GM23338 (cell line): ENCODE measurements around the gene YTHDF1. TPM values are rescaled to one million over a fixed set of nuclear protein-coding genes. Genes with fewer than 3 reads are reported as not detected.

Source experiments
- ATAC-seq: fragments of 200-7000 bp; cut with Tn5 transposase; 3 replicates; pipeline ENCODE4 v1.9.1; 2020
- DNase-seq: peaks from one replicate; pipeline ENCODE4 v3.0.0-alpha.2; 2015; ENCODE audit warnings: low spot score
- H2AFZ ChIP-seq: fragments of 200-600 bp; sonication (generic); 2 replicates; pipeline ENCODE4 v1.8.0; 2016; ENCODE audit warnings: antibody characterized with exemption, mild to moderate bottlenecking, moderate library complexity
- H3F3A ChIP-seq: fragments of 200-600 bp; sonication (generic); replicated peaks from 2 replicates; pipeline ENCODE4 v1.8.0; 2017; ENCODE audit warnings: antibody characterized with exemption, mixed run types, low read depth
- H3K27ac ChIP-seq: fragments of 200-600 bp; sonication (generic); 2 replicates; pipeline ENCODE4 v1.6.1; 2016; ENCODE audit warnings: low read depth
- H3K27me3 ChIP-seq: fragments of 200-600 bp; sonication (generic); 2 replicates; pipeline ENCODE4 v1.8.0; 2016; ENCODE audit warnings: mild to moderate bottlenecking, mixed run types, moderate library complexity; ENCODE audit not compliant: insufficient read depth
- H3K36me3 ChIP-seq: fragments of 200-600 bp; sonication (generic); 2 replicates; pipeline ENCODE4 v1.8.0; 2016; ENCODE audit warnings: mild to moderate bottlenecking; ENCODE audit not compliant: insufficient read depth
- H3K4me1 ChIP-seq: fragments of 200-600 bp; sonication (generic); 2 replicates; pipeline ENCODE4 v1.8.0; 2016; ENCODE audit warnings: mild to moderate bottlenecking, moderate library complexity; ENCODE audit not compliant: insufficient read depth
- H3K4me2 ChIP-seq: fragments of 200-600 bp; sonication (generic); 2 replicates; pipeline ENCODE4 v1.7.1; 2017; ENCODE audit warnings: mixed run types
- H3K4me3 ChIP-seq: fragments of 200-600 bp; sonication (generic); 2 replicates; pipeline ENCODE4 v1.6.1; 2016; ENCODE audit warnings: mixed run types
- H3K79me2 ChIP-seq: fragments of 200-600 bp; sonication (generic); replicated peaks from 2 replicates; pipeline ENCODE4 v1.8.0; 2017; ENCODE audit warnings: mild to moderate bottlenecking; ENCODE audit not compliant: insufficient read depth
- H3K9me2 ChIP-seq: fragments of 200-600 bp; sonication (generic); 2 replicates; pipeline ENCODE4 v1.8.0; 2017; ENCODE audit not compliant: insufficient read depth
- H4K20me1 ChIP-seq: fragments of 200-600 bp; sonication (generic); replicated peaks from 2 replicates; pipeline ENCODE4 v1.8.0; 2017; ENCODE audit warnings: mild to moderate bottlenecking; ENCODE audit not compliant: insufficient read depth
- H3K27ac Mint-ChIP-seq: 2 replicates; pipeline ENCODE4 v1.8.0; 2020; ENCODE audit warnings: inconsistent platforms, mild to moderate bottlenecking, moderate library complexity, mixed read lengths
- H3K27me3 Mint-ChIP-seq: 3 replicates; pipeline ENCODE4 v1.8.0; 2022; ENCODE audit warnings: low read depth, mild to moderate bottlenecking, moderate library complexity, mixed read lengths, inconsistent platforms; ENCODE audit not compliant: insufficient read depth, poor library complexity
- H3K36me3 Mint-ChIP-seq: 3 replicates; pipeline ENCODE4 v1.8.0; 2021; ENCODE audit warnings: low read depth, mild to moderate bottlenecking, inconsistent platforms, moderate library complexity, mixed read lengths
- H3K4me1 Mint-ChIP-seq: 3 replicates; pipeline ENCODE4 v1.8.0; 2020; ENCODE audit warnings: mild to moderate bottlenecking, inconsistent platforms, mixed read lengths
- H3K4me3 Mint-ChIP-seq: 3 replicates; pipeline ENCODE4 v1.8.0; 2021; ENCODE audit warnings: moderate library complexity, mild to moderate bottlenecking, inconsistent platforms, mixed read lengths
- H3K9me3 Mint-ChIP-seq: 3 replicates; pipeline ENCODE4 v1.8.0; 2020; ENCODE audit warnings: moderate library complexity, mild to moderate bottlenecking, inconsistent platforms, mixed read lengths
- CREB1 ChIP-seq: fragments of 250-450 bp; sonication (Bioruptor Pico); IDR thresholded peaks from 2 replicates; pipeline ENCODE4 v1.5.0; 2020; ENCODE audit warnings: low read depth, mild to moderate bottlenecking, moderate library complexity
- CTCF ChIP-seq, 2 experiments: fragments of 200-600 bp in 1 of 2; sonication (generic) in 1 of 2; conservative IDR thresholded peaks; 2 replicates each; pipeline versions ENCODE4 v1.5.1 to v1.6.1; 2016 to 2017; ENCODE audit warnings: antibody characterized with exemption in 2 of 2, low read depth in 2 of 2, mild to moderate bottlenecking in 2 of 2, moderate library complexity in 1 of 2
- ETS1 ChIP-seq: IDR thresholded peaks from 2 replicates; pipeline ENCODE4 v1.6.1; 2016; ENCODE audit warnings: antibody characterized with exemption
- EZH2 ChIP-seq: fragments of 200-600 bp; sonication (generic); IDR thresholded peaks from one replicate; pipeline ENCODE4 v1.8.0; 2017; ENCODE audit warnings: antibody characterized with exemption, mild to moderate bottlenecking, low read depth; ENCODE audit not compliant: unreplicated experiment
- EZH2phosphoT487 ChIP-seq: fragments of 200-600 bp; sonication (generic); IDR thresholded peaks from one replicate; pipeline ENCODE4 v1.8.1; 2018; ENCODE audit warnings: antibody characterized with exemption; ENCODE audit not compliant: unreplicated experiment
- JUNB ChIP-seq: IDR thresholded peaks from one replicate; pipeline ENCODE4 v1.6.1; 2016; ENCODE audit warnings: antibody characterized with exemption; ENCODE audit not compliant: unreplicated experiment
- NANOG ChIP-seq: IDR thresholded peaks from 2 replicates; pipeline ENCODE4 v1.6.1; 2016; ENCODE audit warnings: antibody characterized with exemption, borderline replicate concordance
- POLR2AphosphoS5 ChIP-seq: IDR thresholded peaks from 2 replicates; pipeline ENCODE4 v1.6.1; 2016; ENCODE audit warnings: antibody characterized with exemption, low read depth
- REST ChIP-seq: IDR thresholded peaks from one replicate; pipeline ENCODE4 v1.6.1; 2018; ENCODE audit warnings: antibody characterized with exemption; ENCODE audit not compliant: unreplicated experiment
- STAT1 ChIP-seq: IDR thresholded peaks from one replicate; pipeline ENCODE4 v1.6.1; 2016; ENCODE audit warnings: antibody characterized with exemption; ENCODE audit not compliant: unreplicated experiment
- ZNF114 ChIP-seq: fragments of 250-450 bp; sonication (Bioruptor Pico); IDR thresholded peaks from 2 replicates; pipeline ENCODE4 v1.5.0; 2020; ENCODE audit warnings: mild to moderate bottlenecking, moderate library complexity
- ZNF331 ChIP-seq: fragments of 250-450 bp; sonication (Bioruptor Pico); IDR thresholded peaks from 2 replicates; pipeline ENCODE4 v1.5.0; 2020; ENCODE audit warnings: low read depth, mild to moderate bottlenecking, moderate library complexity
- ZNF462 ChIP-seq: fragments of 250-450 bp; sonication (Bioruptor Pico); IDR thresholded peaks from 2 replicates; pipeline ENCODE4 v1.5.0; 2020; ENCODE audit warnings: mild to moderate bottlenecking, moderate library complexity
- polyA plus RNA-seq: library from polyadenylated mRNA; unstranded; fragments of >200 nt; fragmentation: Nextera tagmentation; extraction: Ambion mirVana; gene quantifications from 2 replicates; pipeline ENCODE4 v1.2.1, GENCODE V29; 2016
- total RNA-seq: library from RNA; depleted of rRNA; stranded (reverse); fragments of >200 nt; shearing (Covaris generic); gene quantifications from 2 replicates; pipeline ENCODE4 v1.2.3, GENCODE V29; 2014

YTHDF1 gene
- total and polyA plus RNA-seq, 2 experiments from 2014 or later: 30.9 to 64.3 TPM

- H3K36me3 Mint-ChIP-seq: peaks cover 92% of the 10 kb centered on the region
- Histone ChIP-seq H3K4me1 (0 out of 2 replicates have a peak, but pooled peaks cover 3% of the 10 kb centered on the region), H3K9me2 (no peaks in the 10 kb centered on the region), H3K4me2 (no peak overlapping the region), H3F3A (peaks cover 7% of the 10 kb centered on the region; the same call in 1 of the 2 replicates), H3K36me3 (peaks cover 28% of the 10 kb centered on the region), H4K20me1 (peaks cover 73% of the 10 kb centered on the region), H3K27ac (0 out of 2 replicates have a peak overlapping the region, but pooled peaks have one; percentile 48), H3K79me2 (peaks cover 100% of the 10 kb centered on the region), H2AFZ (no peak overlapping the region), H3K4me3 (no peak overlapping the region), H3K27me3 (no peaks in the 10 kb centered on the region)
- H3K27ac Mint-ChIP-seq: no peak overlapping the region
- H3K4me1 Mint-ChIP-seq: peaks cover 6% of the 10 kb centered on the region
- ATAC-seq: no peak
- no peak for TF ChIP-seq NANOG
- no peak for TF ChIP-seq POLR2AphosphoS5
- TF ChIP-seq STAT1: no peak
- TF ChIP-seq ZNF462: no peak
- TF ChIP-seq EZH2: no peak
- TF ChIP-seq REST: no peak
- no peak for TF ChIP-seq CTCF (conservative IDR thresholded peaks at IDR 0.05; ENCODE audit: low read depth in 2 of 2)
- no peak for TF ChIP-seq ZNF114 (CRISPR knock-in tag)
- no peak for TF ChIP-seq EZH2phosphoT487
- TF ChIP-seq ETS1: no peak
- no peak for TF ChIP-seq JUNB
- TF ChIP-seq CREB1: no peak
- TF ChIP-seq ZNF331 (CRISPR knock-in tag): no peak
- H3K27me3 Mint-ChIP-seq: peaks cover 6% of the 10 kb centered on the region
- DNase-seq: no peak
- H3K9me3 Mint-ChIP-seq: no peaks in the 10 kb centered on the region
- H3K4me3 Mint-ChIP-seq: no peak overlapping the region
Measured at GRCh38 chr20:63208346-63208909, 7.5 kb downstream of the YTHDF1 start.
